CD14-positive monocyte (primary cell): ENCODE results near the gene ZDHHC7. TPM values are rescaled to one million over a fixed set of nuclear protein-coding genes. Genes with fewer than 3 reads are reported as not detected.
A peak's percentile ranks its signal among the peaks of the same experiment; 100 is the strongest.

Experiments used
- DNase-seq, 3 donors: peaks; one replicate each; pipeline ENCODE4 v3.0.0-alpha.2; 2011 to 2022
- H2AFZ ChIP-seq: 2 replicates; pipeline ENCODE4 v1.6.0; 2012; ENCODE audit warnings: mild to moderate bottlenecking, low read depth, low read length, inconsistent platforms; ENCODE audit not compliant: insufficient read depth, poor library complexity, severe bottlenecking
- H3K27ac ChIP-seq, 2 donors: 1 replicate in 1 of 2; 2 replicates in 1 of 2; pipeline ENCODE4 v1.5.1; 2012 to 2013; ENCODE audit warnings: low read length in 2 of 2, control low read depth in 1 of 2, inconsistent platforms in 1 of 2, low read depth in 1 of 2, mild to moderate bottlenecking in 1 of 2
- H3K27me3 ChIP-seq, 2 donors: one replicate each; pipeline versions ENCODE4 v1.6.0 to v1.6.1; 2011 to 2013; ENCODE audit warnings: low read length in 2 of 2; ENCODE audit not compliant: control insufficient read depth in 2 of 2, insufficient read depth in 2 of 2
- H3K36me3 ChIP-seq, 2 donors: replicated peaks in 1 of 2; 1 replicate in 1 of 2; 2 replicates in 1 of 2; pipeline versions ENCODE4 v1.5.1 to v1.6.1; 2012 to 2013; ENCODE audit warnings: low read length in 2 of 2, control low read depth in 1 of 2, inconsistent platforms in 1 of 2, mild to moderate bottlenecking in 1 of 2; ENCODE audit not compliant: insufficient read depth in 2 of 2, control insufficient read depth in 1 of 2
- H3K4me1 ChIP-seq, 2 donors: 1 replicate in 1 of 2; 2 replicates in 1 of 2; pipeline versions ENCODE4 v1.5.1 to v1.6.1; 2012 to 2013; ENCODE audit warnings: low read length in 2 of 2, control low read depth in 1 of 2, inconsistent platforms in 1 of 2, mild to moderate bottlenecking in 1 of 2, moderate library complexity in 1 of 2; ENCODE audit not compliant: insufficient read depth in 2 of 2, control insufficient read depth in 1 of 2
- H3K4me2 ChIP-seq: replicated peaks from 2 replicates; pipeline ENCODE3; 2012; ENCODE audit warnings: low read length, moderate library complexity, mild to moderate bottlenecking; ENCODE audit not compliant: poor library complexity, severe bottlenecking; ENCODE audit errors: extremely low read depth
- H3K4me3 ChIP-seq, 3 experiments: fragments of 200-600 bp in 1 of 3; sonication (generic) in 1 of 3; replicated peaks in 1 of 3; 1 replicate in 2 of 3; 2 replicates in 1 of 3; pipeline ENCODE4 v1.5.1; 2011 to 2013; ENCODE audit warnings: low read length in 3 of 3, mild to moderate bottlenecking in 3 of 3, control low read depth in 2 of 3, low read depth in 2 of 3, inconsistent platforms in 1 of 3, moderate library complexity in 1 of 3
- H3K79me2 ChIP-seq: 2 replicates; pipeline ENCODE4 v1.6.0; 2012; ENCODE audit warnings: mild to moderate bottlenecking, control low read depth, inconsistent platforms, low read length, moderate library complexity; ENCODE audit not compliant: insufficient read depth
- H3K9ac ChIP-seq: 2 replicates; pipeline ENCODE4 v1.6.0; 2017; ENCODE audit warnings: low read length, mild to moderate bottlenecking; ENCODE audit not compliant: insufficient read depth, poor library complexity, severe bottlenecking
- H3K9me3 ChIP-seq, 2 donors: replicated peaks in 1 of 2; 1 replicate in 1 of 2; 2 replicates in 1 of 2; pipeline versions ENCODE4 v1.5.1 to v1.6.1; 2012 to 2013; ENCODE audit warnings: low read length in 2 of 2, control low read depth in 1 of 2; ENCODE audit not compliant: control insufficient read depth in 1 of 2, insufficient read depth in 1 of 2
- H4K20me1 ChIP-seq: 2 replicates; pipeline ENCODE4 v1.6.0; 2012; ENCODE audit warnings: mild to moderate bottlenecking, low read length, control low read depth, moderate library complexity; ENCODE audit not compliant: insufficient read depth
- H3K27ac Mint-ChIP-seq, 7 donors: one replicate each; pipeline ENCODE4 v1.8.0; 2020; ENCODE audit warnings: mild to moderate bottlenecking in 7 of 7, mixed read lengths in 7 of 7, moderate library complexity in 6 of 7, inconsistent platforms in 2 of 7
- H3K27me3 Mint-ChIP-seq, 3 donors: one replicate each; pipeline ENCODE4 v1.8.0; 2021 to 2022; ENCODE audit warnings: low read depth in 3 of 3, mild to moderate bottlenecking in 3 of 3, mixed read lengths in 3 of 3, moderate library complexity in 3 of 3, inconsistent platforms in 1 of 3
- H3K36me3 Mint-ChIP-seq, 2 donors: one replicate each; pipeline ENCODE4 v1.8.0; 2020; ENCODE audit warnings: mixed read lengths in 2 of 2, inconsistent platforms in 1 of 2, mild to moderate bottlenecking in 1 of 2
- H3K4me1 Mint-ChIP-seq: one replicate; pipeline ENCODE4 v1.8.0; 2020; ENCODE audit warnings: mild to moderate bottlenecking, mixed read lengths
- H3K4me3 Mint-ChIP-seq, 2 donors: one replicate each; pipeline ENCODE4 v1.8.0; 2020; ENCODE audit warnings: mild to moderate bottlenecking in 2 of 2, mixed read lengths in 2 of 2, moderate library complexity in 1 of 2
- H3K9me3 Mint-ChIP-seq, 7 donors: one replicate each; pipeline ENCODE4 v1.8.0; 2020 to 2022; ENCODE audit warnings: mixed read lengths in 7 of 7, mild to moderate bottlenecking in 6 of 7, moderate library complexity in 6 of 7, inconsistent platforms in 2 of 7
- WGBS: methylation state at CpG from one replicate; pipeline ENCODE4 v1.1.5; 2013; ENCODE audit warnings: missing lambda C conversion rate; ENCODE audit not compliant: insufficient coverage; 5-methylcytosine and 5-hydroxymethylcytosine counted together
- intact Hi-C, 2 donors: fragments of 100-400 bp; cut with micrococcal nuclease; formaldehyde crosslinking; loops; one replicate each; pipeline versions ENCODE4 v1.15.0 to v1.15.1; 2023
- polyA plus RNA-seq, 3 donors: library from polyadenylated mRNA; depleted of rRNA in 1 of 3; unstranded in 2 of 3; stranded (reverse) in 1 of 3; fragments of 300-500 nt in 2 of 3; fragments of >200 nt in 1 of 3; fragmentation: Illumina TruSeq in 2 of 3; gene quantifications; 1 replicate in 2 of 3; 2 replicates in 1 of 3; pipeline ENCODE4 v1.2.3, GENCODE V29; 2012 to 2021
- TF ChIP-seq, protein P1 (sequence below): fragments of 200-600 bp; IDR thresholded peaks from one replicate; pipeline ENCODE4 v1.8.0; 2022; ENCODE audit warnings: antibody characterized with exemption, mild to moderate bottlenecking

ZDHHC7 gene
- polyA plus RNA-seq, 3 donors, result 99.7 to 189 (median 129) TPM

GRCh38 chr16:84933774-84934631 is 77.3 kb downstream of the ZDHHC7 start:
- Histone ChIP-seq H3K36me3 (no peaks in the 10 kb centered on the region), H3K27me3 (no peaks in the 10 kb centered on the region), H3K4me3 (no peak overlapping the region), H2AFZ (no peak overlapping the region), H4K20me1 (no peaks in the 10 kb centered on the region), H3K9me3 (no peaks in the 10 kb centered on the region), H3K9ac (no peak overlapping the region), H3K79me2 (no peaks in the 10 kb centered on the region), H3K4me1 (peaks cover 0 to 4% of the 10 kb centered on the region in 2 donors), H3K27ac (no peak overlapping the region), H3K4me2 (no peak overlapping the region)
- H3K4me1 Mint-ChIP-seq, result peaks cover 12% of the 10 kb centered on the region
- TF ChIP-seq, protein P1, sequence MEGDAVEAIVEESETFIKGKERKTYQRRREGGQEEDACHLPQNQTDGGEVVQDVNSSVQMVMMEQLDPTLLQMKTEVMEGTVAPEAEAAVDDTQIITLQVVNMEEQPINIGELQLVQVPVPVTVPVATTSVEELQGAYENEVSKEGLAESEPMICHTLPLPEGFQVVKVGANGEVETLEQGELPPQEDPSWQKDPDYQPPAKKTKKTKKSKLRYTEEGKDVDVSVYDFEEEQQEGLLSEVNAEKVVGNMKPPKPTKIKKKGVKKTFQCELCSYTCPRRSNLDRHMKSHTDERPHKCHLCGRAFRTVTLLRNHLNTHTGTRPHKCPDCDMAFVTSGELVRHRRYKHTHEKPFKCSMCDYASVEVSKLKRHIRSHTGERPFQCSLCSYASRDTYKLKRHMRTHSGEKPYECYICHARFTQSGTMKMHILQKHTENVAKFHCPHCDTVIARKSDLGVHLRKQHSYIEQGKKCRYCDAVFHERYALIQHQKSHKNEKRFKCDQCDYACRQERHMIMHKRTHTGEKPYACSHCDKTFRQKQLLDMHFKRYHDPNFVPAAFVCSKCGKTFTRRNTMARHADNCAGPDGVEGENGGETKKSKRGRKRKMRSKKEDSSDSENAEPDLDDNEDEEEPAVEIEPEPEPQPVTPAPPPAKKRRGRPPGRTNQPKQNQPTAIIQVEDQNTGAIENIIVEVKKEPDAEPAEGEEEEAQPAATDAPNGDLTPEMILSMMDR, result no peak
- H3K27me3 Mint-ChIP-seq, result peaks cover 7 to 18% (median 17%) of the 10 kb centered on the region in 3 donors
- DNase-seq, result no peak
- intact Hi-C loops, result no loop called here
- peaks cover 0 to 4% of the 10 kb centered on the region in 2 donors for H3K36me3 Mint-ChIP-seq
- no peak overlapping the region for H3K4me3 Mint-ChIP-seq
- H3K27ac Mint-ChIP-seq, result peak overlapping the region in 1 of 7 donors; percentile 18
- H3K9me3 Mint-ChIP-seq, result peaks cover 0 to 7% (median 3%) of the 10 kb centered on the region in 7 donors
- WGBS, result 94% methylated on average over 28 of the region's 29 CpGs

GRCh38 chr16:84932681-84933080 is 78.7 kb downstream of the ZDHHC7 start:
- H3K27ac ChIP-seq, result no peak overlapping the region
- TF ChIP-seq, protein P1, result no peak
- 94% methylated on average over 5 of the region's 5 CpGs for WGBS
- H3K9ac ChIP-seq, result no peak overlapping the region
- Mint-ChIP-seq H3K27me3 (peaks cover 4 to 15% (median 14%) of the 10 kb centered on the region in 3 donors), H3K4me3 (no peak overlapping the region), H3K27ac (no peak overlapping the region), H3K4me1 (peaks cover 9% of the 10 kb centered on the region), H3K36me3 (peaks cover 0 to 4% of the 10 kb centered on the region in 2 donors), H3K9me3 (peaks cover 0 to 7% (median 3%) of the 10 kb centered on the region in 7 donors)
- intact Hi-C loops, result no loop called here
- H3K79me2 ChIP-seq, result no peaks in the 10 kb centered on the region
- H2AFZ ChIP-seq, result no peak overlapping the region
- H3K4me3 ChIP-seq, result no peak overlapping the region
- H3K4me1 ChIP-seq, result peaks cover 0 to 2% of the 10 kb centered on the region in 2 donors
- no peak overlapping the region for H3K4me2 ChIP-seq
- no peaks in the 10 kb centered on the region for H4K20me1 ChIP-seq
- no peaks in the 10 kb centered on the region for H3K36me3 ChIP-seq
- H3K9me3 ChIP-seq, result no peaks in the 10 kb centered on the region
- H3K27me3 ChIP-seq, result no peaks in the 10 kb centered on the region
- DNase-seq, result no peak
